Stimulated activated CD4-positive, alpha-beta T cell treated with anti-CD3 and anti-CD28 coated beads, Interleukin-12 subunit alpha, Interleukin-12 subunit beta, amount 100 ng/mL, for 4 hours (primary cell): Measurements from ENCODE around the gene SEMA7A.

Experiments used
- DNase-seq: peaks from one replicate; pipeline ENCODE4 v3.0.0-alpha.2; 2020

SEMA7A gene

GRCh38 chr15:74414603-74415338, 19.0 kb downstream of the SEMA7A start:
- DNase-seq: no peak

- no peak for DNase-seq
Observed at GRCh38 chr15:74414081-74414580, 19.6 kb downstream of the SEMA7A start.

DNA sequence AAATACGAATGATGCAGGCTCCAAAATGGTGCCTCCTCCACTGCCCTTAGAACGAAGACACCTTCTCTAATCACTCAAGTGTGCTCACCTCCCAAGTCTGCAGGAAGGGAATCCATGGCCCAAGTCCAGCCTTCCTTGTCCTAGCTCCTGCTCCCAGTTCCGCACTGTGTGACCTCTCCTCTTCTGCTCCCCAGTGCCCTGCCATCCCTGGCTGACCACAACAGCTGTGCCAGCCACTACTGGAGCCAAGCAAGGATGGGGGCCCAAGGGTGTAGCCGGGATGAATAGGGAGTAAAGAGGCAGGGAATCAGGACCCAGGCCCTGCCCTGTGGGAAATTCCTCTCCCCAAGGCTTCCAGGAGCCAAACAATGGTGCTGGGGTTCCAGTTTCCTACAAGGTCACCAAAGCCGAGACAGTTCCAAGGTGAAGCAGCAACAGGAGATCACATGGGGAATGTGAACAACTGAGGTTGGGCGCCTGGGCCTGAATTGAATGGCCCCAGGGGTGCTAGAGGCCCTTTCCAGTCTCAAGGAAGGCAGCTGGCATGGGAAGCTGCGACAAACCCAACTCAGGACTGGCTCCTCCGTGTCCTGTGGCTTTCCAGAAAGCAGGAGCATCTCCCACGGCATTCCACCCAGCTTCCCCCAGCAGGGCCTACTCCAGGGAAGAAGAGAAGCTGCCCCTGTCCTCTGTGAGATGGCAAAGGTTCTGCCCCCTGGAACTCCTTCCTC, 20.2 kb downstream of the SEMA7A start:
- no peak for DNase-seq

- DNase-seq: no peak
Observed at GRCh38 chr15:74412159-74412558, 21.6 kb downstream of the SEMA7A start.

DNA sequence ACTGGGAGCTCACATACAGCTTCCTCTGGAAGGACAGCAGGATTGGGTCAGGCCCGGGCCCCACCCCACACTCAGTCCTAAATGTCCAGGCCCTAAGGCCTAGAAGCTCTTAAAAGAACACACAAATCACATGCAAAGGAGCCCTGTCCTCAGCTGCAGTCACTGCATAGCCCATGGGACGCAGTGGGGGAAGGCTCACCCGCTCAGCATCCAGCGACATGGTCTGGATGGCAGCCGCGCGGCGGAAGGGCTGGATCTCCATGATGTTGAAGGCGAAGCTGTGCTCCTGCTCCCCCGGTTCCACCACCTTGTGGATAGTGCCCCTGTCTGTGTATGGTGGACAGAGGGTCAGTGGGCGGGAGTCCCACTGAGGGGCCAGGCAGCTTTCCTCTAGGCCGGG, 22.1 kb downstream of the SEMA7A start:
- no peak for DNase-seq

- no peak for DNase-seq
Observed at GRCh38 chr15:74410502-74410901, 23.3 kb downstream of the SEMA7A start.

GRCh38 chr15:74409225-74409624, 24.5 kb downstream of the SEMA7A start:
- no peak for DNase-seq

DNA sequence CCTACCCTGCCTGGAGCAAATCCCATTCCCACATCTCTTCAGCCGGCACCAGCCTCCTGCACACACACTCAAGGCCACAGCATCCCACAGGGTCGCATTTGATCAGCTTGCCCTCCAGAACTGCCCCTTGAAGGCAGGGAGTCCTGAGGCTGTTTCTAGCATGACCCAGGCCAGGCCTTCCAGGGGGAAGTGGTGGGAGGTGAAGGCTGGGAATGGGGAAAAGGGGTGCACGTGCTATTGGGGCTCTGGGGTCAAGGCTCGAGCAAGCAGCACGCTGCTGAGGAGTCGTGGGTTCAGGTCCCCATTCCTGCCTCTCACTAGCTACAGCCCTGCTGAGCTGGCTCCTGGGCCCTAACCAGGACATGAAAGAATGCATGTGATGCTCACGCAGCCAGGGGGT, 24.9 kb downstream of the SEMA7A start:
- DNase-seq: no peak

- DNase-seq: no peak
Observed at GRCh38 chr15:74408385-74408784, 25.4 kb downstream of the SEMA7A start.

DNA sequence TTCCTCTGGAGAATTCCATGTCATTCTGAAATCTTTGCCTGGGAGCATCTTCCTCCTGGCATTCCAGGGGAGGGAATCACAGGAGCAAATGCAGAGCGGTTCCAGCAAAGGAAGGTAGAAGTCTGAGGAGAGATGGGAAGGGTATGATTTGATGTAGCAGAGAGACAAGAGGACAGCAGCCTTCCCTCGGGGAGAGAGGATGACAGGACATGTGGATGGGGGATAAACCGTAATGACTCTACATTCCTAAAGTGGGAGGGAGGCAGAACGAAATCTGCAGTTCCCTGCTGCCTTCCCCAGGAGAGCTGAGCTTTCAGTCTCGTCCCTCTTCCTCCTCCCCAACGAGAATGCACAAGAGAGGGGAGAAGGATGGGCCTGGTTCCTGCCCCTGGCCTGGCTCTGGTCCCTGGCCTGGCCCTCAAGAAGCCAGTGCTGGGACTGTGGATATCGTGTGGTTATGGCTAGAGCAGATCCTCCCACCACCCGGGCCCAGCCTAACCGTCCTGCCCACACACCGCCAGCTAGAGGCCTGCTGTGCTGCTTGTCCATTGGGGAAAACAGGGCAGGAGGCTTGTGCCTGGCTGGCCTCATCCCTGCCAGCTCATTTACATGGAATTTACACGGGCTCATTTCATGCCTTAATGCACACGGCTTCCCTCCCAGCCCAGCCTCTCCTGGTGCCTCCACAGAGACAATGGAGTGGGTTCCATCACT, 26.6 kb downstream of the SEMA7A start:
- DNase-seq: no peak

DNA sequence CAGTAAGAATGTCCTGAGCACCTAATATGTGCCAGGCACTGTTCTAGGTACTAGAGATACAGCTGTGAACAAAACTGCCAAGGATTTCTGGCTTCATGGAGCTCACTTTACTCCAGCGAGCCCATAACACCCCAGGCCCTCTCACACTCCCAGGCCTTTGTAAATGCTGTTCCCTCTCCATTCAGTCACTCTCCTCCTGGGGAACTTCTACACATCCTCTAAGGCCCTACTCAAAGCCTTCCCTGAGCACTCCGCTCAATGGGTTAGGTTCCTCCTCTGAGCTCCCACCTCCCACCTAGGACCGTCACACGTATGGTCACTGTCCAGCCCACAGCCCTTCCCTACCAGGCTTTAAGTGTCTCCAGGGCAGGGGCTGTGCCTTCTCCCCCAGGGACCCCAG, 27.2 kb downstream of the SEMA7A start:
- no peak for DNase-seq

DNA sequence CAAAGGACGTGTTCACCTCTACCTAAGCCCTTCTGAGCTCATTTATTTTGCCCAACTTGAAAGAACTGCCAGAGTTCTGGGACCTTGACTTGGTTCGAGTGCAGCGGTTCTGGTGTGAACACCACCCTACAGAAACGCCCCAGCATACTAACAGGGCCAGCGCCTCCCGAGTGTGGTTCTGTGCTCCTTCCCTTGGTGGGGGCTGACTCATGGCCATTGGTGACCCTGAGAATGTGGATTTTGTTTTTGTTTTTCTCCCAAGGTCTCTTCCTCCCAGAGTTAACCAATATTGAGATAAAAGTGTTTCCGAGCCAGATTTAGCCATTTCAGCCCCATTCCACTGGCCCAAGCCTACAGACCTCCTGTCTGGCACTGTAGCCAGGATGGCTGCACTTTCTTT, 27.9 kb downstream of the SEMA7A start:
- DNase-seq: no peak

- DNase-seq: peak; percentile 47
Observed at GRCh38 chr15:74403991-74404563, 29.7 kb downstream of the SEMA7A start.

DNA sequence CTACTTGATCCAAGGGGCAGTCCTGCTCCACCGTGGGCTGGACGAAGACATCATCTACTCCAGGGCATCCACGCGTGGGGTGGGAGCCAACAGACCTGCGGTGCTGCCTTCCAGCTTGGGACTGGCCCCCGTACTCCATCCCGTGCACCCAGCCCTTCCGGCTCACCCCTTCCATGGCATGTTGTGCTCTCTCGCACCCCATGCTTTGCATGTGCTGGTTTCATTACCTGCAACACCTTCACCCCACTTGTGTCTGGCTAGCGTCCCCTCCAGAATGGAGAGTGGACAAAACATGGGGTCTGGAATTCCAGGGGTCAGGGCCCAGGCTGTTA, 30.2 kb downstream of the SEMA7A start:
- DNase-seq: no peak

DNA sequence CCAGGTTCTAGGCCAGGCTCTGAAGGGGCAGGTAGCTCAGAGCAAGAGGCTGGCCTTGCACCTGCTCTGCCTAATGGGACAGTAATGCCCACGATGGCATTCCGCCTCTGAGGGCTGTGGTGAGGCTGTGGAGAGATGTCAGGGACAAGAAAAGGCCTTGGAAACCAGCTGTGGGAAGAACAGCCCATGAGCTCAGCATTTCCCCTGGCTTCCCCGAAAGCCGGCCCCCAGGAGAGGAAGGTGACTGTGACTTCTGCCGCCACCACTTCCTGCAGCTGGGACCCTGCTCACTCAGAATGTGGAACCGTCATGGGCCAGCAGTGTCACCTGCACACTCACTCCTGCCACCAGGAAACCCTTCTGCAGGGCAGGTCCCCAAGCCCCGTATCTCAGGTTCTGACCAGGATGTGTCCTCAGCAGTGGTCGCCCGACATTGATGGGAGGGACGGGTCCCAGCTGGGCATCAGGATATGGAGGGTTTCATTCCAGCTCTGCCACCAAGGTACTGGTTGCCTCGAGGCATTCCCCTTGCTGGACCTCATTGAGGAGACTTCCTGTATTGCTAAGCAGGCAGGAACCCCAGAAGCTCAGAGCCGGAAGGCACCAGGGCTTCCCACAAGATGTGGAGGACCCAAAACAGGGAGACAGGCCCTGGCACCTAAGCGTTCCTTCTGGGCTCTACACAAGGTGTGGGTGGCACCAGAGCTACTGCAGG, 30.7 kb downstream of the SEMA7A start:
- peak; percentile 79 for DNase-seq

GRCh38 chr15:74402337-74402841, 31.4 kb downstream of the SEMA7A start:
- DNase-seq: no peak

GRCh38 chr15:74400915-74401757, 32.6 kb downstream of the SEMA7A start:
- no peak for DNase-seq

DNA sequence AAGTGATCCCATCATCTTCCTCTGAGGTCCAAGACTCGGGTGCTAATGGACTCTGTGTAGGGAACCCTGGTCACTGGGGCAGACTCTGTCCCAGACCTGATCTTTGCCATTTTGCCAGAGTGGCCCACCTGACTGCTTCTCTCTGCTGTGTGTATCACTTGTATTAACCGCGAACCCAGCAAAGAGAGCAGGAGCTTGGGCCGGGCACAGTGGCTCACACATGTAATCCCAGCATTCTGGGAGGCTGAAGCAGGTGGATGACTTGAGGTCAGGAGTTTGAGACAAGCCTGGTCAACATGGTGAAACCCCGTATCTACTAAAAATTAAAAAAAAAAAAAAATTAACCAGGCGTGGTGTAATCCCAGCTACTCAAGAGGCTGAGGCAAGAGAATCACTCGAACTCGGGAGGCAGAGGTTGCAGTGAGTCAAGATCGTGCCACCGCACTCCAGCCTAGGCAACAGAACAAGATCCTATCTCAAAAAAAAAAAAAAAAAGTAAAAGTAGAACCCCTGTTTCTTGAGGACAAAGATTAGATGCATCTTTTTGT, 33.4 kb downstream of the SEMA7A start:
- no peak for DNase-seq

GRCh38 chr15:74399511-74400312, 34.0 kb downstream of the SEMA7A start:
- peak; percentile 51 for DNase-seq

DNA sequence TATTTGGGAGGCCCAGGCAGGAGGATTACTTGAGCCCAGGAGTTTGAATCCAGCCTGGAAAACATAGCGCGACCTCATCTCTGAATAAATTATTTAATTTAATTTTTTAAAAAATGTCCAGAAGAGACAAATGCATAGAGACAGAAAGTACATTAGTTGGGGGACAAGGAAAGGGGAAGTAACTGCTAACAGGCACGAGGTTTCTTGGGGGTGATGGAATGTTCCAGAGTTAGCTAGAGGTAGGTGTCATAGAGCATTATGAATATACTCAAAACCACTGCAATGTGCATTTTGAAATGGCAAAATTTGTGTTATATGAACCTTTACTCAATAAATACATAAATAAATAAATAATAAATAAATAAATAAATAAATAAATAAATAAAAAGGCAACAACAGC, 34.7 kb downstream of the SEMA7A start:
- no peak for DNase-seq
